ENCODE measurements around the gene SLC22A23.

SLC22A23 gene

DNA sequence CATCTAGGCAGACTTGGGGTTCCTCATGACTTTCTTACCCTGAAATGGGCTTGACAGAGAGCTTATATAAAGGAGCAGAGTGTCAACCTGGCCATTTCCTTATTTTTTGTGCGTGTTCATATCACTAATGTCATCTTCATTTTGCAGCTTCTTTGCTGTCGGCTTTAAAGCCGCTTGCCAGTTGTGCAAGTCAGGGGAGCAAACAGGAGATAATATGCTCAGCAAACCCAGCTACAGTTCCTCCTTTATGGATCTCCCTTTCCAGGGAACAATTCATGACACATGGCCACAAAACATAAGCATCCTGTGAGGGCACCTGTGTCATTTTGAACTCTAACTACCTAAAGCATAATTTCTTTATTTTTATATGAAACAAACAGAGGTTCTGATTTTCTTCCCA is 222.9 kb downstream of the SLC22A23 start:
- no peak for DNase-seq

DNA sequence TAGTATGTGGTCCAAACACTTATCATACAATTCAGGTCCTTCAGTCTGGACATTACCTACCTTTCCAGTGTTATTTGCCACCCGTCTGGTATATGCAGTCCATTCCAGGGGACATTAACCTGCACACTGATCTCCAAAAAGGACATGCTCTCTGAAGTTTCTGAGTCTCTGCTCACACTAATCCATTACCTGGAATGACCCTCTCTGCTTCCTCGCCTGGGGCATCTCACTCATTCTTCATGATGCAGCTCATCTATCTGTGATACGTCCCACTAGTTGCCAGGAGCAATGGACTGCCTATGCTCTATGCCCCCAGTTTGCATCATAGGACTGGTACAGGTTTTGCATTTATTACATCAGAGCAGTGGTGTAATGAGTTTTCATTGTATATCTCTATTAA is 223.5 kb downstream of the SLC22A23 start:
- DNase-seq, result no peak

DNA sequence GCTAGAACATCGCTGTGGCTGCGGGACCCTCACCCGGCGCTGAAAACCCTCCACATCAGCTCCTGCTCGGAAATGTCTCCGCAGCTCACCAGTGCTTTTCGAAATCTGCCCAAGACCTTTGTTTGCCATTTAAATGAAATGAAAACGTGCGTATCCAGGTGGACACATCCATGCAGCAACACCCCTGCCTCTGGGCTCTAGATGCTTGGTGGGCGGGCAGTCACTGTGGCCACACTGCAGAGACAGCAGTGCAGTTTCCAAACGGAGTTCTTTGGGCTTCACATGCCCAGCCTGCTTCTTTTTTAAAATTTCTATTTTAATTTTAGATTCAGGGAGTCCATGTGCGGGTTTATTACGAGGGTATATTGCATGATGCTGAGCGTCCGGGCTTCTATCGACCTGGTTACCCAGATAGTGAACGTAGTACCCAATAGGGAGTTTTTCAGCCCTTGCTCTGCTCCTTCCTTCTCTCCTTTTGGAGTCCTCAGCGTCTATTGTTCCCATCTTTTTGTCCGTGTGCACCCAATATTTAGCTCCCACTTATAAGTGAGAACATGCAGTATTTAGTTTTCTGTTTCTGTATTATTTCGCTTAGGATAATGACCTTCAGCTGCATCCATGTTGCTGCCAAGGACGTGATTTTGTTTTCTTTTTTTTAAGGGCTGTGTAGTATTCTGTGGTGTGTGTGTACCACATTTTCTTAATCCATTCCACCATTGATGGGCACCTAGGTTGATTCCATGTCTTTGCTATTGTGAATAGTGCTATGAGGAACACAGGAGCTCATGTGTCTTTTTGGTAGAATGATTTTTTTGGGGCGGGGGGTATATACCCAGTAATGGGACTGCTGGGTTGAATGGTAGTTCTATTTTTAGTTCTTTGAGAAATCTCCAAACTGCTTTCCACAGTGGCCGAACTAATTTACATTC is 224.6 kb downstream of the SLC22A23 start:
- DNase-seq, result no peak

DNA sequence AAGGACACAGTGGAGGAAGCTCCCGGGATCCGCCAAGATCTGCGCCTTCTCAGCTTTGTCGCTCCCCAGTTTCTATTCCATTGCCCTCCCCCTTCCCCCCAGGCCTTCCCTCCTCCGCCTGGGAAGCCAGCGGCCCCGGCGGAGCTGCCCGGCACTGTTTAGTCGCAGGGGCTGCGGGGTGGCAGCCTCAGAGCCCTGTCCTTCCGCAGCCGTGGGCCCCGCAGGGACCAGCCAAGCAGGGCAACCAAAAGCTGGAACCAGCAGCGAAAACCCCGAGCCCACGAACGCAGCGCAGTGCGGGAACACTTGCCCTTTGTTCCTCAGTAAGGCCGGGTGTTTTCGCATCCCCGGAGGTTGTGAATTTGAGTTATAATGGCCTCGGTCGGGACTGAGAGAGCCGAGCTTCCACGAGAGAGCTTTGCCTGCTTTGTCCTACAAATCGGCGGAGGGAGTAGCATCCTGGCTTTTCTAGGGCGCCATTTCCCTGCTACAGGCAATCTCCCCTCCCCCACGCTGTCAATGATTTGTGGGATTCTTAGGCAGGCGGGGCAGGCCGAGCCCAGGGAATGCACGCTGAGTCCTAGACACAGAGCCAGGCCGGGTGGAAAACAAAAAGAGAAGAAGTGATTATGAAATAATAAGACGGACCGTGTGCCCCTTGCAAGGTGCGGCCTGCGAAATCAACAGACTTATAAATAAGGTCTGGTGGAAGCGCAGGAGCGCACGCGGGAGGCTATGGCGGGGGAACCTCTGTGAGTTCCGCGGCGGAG is 225.4 kb downstream of the SLC22A23 start:
- peak; percentile 31 for DNase-seq

DNA sequence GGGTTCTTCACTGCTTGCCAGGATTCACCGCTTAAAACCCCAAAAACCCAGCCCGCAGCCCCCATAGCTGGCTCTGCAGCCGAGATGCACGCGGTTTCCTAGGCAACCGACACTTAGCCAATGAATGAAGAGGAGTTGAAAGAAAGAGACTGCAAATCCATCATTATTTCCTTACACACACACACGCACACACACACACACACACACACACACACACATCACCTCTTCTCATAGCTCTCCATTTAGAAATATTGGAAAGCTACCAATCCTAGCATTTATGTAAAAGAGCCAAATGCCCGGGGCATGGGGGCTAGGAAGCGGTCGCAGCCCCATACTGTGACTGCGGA is 226.0 kb downstream of the SLC22A23 start:
- DNase-seq, result no peak

DNA sequence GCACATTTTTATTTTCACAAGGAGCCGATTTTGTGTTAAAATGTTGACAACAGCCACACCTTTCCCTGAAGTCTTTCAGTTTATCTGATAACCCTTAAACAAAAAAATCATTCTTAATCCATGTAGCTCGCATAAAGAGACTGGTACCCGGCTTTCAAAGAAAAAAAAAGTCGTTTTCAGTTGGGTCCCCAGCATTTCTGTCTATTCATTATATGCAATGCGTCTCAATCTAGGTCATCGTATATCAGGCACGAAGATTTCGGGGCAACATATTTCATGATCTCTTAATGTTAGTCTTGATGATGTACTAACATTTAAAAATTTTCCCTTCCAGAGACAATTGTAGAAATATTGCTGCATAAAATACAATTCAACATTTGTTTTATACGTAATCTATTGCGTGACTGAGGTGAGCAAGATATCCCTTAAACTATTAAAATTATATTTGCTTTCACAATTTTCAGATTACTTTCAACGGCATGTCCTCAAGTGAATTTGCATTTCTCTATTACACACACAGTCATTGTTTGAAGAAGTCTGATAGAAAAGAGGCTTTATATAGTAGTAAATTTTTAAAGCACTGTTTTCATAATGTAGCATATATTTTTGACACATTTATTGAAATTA is 226.5 kb downstream of the SLC22A23 start:
- DNase-seq, result no peak

DNA sequence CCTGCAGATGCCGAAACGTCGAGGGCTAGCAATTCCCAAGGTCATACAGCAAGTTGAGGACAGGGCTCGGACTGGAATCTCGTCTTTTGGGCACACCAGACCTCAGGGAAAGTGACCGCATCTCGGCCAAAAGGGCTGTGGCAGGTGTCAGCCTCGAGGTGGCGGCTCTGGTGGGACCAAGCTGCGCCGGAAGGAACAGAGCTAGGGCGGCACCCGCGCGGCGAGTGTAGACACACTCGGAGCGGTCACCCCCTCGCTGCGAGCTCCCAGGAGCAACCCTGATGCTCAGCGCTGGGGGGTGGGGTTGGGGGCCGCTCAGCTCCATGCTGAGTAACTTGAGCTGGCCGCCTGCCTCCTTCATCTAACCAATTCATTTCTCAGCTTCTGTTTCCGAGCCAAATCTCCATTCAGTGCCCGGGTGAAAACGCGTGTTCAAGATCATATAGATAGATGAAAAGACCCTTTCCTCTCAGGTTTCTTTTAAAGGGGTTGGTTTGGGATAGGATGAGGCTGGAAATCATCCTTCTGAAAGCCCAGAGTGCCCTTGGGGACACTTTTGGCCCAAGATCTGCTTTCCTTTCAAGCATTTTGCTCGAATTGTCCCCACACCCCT is 227.2 kb downstream of the SLC22A23 start:
- DNase-seq, result peak; percentile 41

DNA sequence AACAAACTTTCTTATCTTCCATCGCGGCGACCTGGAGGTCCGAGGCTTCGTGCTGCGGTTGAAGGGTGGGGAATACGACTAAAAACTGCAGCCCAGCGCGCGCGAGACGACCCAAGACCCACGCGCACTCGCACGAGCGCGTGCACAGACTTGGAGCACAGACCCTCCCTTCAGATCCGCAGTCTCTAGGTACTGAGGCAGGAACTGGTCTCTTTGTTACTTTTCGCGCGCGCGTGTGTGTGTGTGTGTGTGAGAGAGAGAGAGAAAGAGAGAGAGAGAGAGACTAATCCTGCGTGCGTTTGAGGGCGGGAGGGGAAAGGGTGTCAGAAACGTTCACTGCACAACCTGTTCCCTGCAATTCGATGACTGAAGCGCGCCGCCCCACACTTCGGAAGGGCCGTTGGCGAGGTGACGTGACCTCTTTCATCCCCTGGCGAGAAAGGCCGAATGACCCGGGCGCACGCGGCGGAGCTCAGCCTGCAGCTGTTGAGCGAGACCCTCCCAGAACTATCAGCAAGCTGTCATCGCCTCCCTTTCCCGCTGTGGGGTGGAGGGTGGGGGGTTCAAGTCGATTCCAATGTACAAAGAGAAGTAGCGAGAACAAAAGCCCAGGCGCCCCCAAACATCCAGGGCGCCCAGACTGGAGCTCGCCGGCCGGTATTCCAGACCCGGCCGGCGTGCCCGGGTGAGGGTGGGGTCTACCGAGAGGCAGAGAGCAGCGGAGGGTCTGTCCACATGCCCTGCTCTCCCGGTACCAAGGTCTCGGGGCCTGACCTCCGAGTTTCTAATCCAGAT is 227.9 kb downstream of the SLC22A23 start:
- peak; percentile 44 for DNase-seq

DNA sequence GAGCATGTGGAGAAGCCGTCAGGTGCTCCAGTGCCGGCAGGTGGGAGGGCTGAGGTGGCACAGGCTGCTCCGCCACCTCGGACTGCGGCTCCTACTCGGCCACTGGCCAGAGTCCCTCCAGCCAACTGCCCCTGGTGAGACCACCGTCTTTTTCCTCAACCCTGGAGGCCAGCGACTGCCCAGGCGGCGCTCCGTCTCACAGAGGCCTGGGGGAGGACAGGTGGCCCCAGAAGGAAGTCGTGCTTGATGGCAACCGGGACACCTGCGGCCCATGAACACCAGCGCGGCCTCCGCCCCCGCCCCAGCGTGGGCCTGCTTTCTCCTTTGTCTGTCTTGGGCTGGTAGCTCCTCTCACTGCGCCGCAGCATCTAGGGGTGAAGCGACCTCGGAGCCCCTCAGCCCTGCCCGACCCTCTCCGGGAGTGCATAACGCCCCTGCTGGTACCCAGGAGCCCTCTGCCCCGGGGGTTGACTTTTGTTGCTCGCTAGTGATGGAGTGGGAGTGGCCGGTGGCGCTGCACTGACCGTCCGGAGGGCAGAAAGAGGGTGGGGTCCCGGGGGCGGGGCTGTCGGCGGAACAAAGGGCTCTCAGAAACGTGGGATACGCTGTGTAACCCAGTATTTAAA is 228.7 kb downstream of the SLC22A23 start:
- DNase-seq, result no peak

DNA sequence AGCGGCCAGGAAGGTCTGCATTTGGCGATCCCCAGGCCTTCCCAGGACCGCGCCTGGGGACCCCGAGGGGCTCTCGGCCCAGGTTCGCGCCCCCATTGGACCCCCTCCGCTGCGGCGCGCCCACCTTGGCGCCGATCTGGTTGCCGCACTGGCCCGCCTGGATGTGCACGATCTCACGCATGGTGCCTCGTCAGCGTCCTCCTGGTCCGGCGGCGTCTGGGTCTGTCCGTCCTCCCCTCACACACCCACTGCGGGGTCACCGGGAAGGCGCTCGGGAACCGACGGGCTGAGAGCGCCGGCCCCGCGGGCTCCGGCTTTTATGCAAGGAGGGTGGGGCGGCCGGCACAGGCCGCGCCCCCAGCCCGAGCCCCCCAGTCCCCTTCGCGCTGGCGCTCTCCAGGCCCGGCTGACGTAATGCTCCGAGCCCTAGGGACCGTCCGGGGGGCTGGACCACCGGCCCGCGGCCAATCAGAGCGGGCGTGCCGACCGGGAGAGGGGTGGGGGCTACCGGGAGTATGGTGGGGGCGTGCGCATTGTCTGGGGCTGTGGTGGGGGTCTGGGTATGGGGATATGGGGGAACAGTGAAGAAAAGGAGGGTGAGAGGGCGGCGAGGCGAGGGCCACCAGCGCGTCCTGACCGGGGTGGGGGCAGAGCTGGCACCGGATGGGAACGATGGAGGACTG is 229.3 kb downstream of the SLC22A23 start, which contains the start of gene TUBB2B:
TSS of gene TUBB2B (minus strand) at position 291 of the 683 bp plus-strand sequence. CDS start at position 181, 110 bp downstream.
- DNase-seq, result no peak

DNA sequence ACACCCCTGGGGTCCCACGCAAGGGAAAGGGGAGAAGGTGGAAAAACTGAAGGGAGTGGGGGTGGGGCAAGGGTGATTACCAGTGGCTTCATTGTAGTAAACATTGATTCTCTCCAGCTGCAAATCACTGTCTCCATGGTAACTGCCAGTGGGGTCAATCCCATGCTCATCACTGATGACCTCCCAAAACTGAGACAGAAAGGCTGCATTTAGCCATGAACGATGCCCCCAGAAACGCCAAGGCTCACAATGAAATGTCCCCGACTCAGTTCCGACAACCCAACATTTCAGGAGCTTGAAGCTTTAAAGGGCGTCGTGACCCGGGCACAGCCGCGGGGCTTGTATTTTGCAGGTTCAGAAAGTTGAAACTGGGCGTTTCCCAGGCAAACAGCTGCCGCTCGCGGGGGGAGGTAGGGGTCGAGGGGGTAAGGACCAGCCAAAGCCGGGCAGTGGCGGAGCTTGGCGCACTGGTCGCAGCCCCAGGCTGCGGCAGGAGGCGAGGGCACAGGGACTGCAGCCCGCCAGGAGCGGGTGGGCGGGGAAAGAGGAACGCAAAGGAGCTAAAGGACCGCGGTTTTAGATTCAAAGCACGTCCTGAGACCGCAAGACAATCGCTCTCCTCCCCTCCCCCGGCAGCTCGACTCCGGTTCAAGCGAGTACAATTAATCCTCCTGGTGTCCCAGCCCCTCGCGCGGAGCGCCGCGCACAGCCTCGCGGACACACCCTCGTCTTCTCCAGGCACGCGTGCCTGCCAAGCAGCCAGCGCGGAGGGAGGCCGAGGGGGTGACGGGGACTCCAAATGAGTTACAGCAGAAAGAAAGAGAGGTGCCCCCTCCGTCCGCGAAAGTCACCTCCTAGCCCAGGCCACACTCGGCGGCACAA is 230.1 kb downstream of the SLC22A23 start:
- peak; percentile 78 for DNase-seq

DNA sequence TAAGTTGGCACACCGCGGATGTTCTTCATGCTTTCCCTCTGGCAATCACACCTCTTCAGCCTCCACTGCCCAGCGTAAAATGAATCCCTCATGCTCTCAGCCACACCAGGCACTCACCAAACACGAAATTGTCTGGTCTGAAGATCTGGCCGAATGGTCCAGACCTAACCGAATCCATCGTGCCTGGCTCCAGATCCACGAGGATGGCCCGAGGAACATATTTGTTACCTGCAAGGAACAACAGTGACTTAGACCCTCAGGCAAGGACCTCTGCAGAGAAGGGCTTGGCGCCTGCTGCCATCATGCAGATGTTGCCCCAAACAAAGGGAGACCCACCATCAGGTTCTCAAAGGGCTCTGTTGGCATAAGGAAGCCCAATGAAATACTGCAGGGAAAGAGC is 230.8 kb downstream of the SLC22A23 start:
- no peak for DNase-seq

DNA sequence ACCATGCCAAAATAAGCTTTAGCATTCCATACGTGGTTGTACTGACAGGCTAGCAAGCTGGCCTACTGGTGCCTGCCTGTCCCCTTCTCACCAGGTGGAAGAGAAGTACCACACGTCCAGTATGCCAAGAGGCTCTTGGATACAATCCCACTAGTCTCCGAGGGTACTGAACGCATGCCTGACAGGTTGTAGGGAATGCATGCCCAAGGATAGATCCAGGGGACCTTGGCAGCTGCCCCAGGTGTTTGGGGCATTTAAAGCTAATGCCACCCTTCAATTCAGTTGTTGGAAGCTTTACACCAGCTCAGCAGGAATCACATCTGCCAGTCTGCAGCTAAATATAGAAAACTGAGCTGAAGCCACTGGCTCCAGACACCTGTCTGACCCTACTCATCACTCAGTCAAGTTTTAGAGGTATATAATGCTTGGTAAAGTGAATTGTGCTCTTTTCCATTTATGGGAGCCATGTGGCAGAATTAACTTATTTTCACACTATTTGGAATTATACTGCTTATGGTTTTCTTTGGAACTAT is 234.3 kb downstream of the SLC22A23 start:
- DNase-seq, result no peak

DNA sequence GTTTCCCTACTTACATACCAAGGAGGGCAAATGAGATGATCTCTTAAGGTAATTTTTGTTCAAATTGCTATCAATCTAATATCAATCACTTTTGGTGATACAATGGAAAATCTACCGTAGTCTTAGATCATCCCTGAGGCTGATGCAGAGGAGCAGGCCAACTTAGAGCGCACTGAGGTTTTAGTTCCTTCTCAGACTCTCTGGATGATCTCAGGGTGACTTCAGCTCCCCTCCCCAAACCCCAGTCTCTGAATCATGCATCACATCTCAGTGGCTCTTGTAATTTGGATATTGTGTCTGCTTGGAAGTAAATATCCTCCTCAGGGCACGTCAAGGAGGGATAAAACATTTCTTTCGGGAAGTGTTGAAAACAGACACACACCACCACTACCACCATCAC is 235.3 kb downstream of the SLC22A23 start:
- no peak for DNase-seq

DNA sequence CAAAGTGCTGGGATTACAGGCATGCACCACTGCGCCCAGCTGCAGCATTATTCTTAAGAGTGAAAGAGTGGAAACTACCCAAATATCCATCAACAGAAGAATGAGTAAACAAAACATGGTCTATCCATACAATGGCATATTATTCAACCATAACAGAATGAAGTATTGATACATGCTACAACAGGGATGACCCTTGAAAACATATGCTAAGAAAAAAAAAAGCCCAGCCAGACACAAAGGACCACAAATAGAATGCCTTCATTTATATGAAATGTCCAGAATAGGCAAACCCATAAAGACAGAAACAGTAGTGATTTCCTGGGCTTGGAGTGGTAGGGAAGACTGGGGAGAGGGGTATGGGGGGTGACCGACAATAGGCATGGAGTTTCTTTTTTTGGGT is 236.5 kb downstream of the SLC22A23 start:
- no peak for DNase-seq

All from hematopoietic multipotent progenitor cell treated with erythropoietin and hydrocortisone succinate and interleukin-3 and kit ligand, for 4 days (in vitro differentiated cells).